ENCODE data around the gene IGFBP7. TPM values are rescaled to one million over a fixed set of nuclear protein-coding genes. Genes with fewer than 3 reads are reported as not detected.

Gene IGFBP7
- total and polyA plus RNA-seq, 2 experiments from 2014 or later, result 68.9 to 87.2 TPM

GRCh38 chr4:57149833-57150232 is 39.6 kb upstream of the IGFBP7 start:
- Histone ChIP-seq H3K4me3 (no peak overlapping the region), H3K27ac (no peak overlapping the region), H3K36me3 (no peaks in the 10 kb centered on the region), H3K9me3 (ENCODE audit: low read depth) (no peaks in the 10 kb centered on the region), H3K4me1 (ENCODE audit: low read depth) (peaks cover 8% of the 10 kb centered on the region), H3K27me3 (no peaks in the 10 kb centered on the region)
- no peak for DNase-seq (ENCODE audit: low read depth in 1 of 2, low spot score in 1 of 2)
- TF ChIP-seq, protein P1, sequence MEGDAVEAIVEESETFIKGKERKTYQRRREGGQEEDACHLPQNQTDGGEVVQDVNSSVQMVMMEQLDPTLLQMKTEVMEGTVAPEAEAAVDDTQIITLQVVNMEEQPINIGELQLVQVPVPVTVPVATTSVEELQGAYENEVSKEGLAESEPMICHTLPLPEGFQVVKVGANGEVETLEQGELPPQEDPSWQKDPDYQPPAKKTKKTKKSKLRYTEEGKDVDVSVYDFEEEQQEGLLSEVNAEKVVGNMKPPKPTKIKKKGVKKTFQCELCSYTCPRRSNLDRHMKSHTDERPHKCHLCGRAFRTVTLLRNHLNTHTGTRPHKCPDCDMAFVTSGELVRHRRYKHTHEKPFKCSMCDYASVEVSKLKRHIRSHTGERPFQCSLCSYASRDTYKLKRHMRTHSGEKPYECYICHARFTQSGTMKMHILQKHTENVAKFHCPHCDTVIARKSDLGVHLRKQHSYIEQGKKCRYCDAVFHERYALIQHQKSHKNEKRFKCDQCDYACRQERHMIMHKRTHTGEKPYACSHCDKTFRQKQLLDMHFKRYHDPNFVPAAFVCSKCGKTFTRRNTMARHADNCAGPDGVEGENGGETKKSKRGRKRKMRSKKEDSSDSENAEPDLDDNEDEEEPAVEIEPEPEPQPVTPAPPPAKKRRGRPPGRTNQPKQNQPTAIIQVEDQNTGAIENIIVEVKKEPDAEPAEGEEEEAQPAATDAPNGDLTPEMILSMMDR (IDR thresholded peaks at IDR 0.05; ENCODE audit: low read depth, low read length), result no peak

GRCh38 chr4:57148831-57149505 is 38.8 kb upstream of the IGFBP7 start:
- H3K4me3 ChIP-seq, result no peak overlapping the region
- no peak overlapping the region for H3K27ac ChIP-seq
- TF ChIP-seq, protein P1 (IDR thresholded peaks at IDR 0.05; ENCODE audit: low read depth, low read length), result no peak

DNA sequence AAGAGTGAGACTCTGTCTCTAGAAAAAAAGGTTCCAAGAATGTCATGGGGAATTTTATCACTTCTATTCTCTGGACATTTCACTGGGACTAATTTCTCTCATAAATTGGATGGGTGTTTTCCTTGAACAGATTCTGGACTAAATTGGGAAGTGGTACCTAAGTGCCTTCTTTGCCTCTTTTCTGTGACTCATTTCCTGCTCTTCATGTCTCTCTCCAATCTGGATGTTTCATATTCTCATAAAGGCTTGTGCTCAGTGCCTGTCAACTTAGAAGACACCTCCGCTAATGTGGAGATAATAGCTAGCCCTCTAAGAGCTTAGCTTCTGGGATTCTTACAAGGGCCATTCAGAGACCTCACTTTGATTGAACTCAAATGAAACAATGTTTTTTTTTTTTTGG is 38.0 kb upstream of the IGFBP7 start:
- no peak overlapping the region for H3K4me3 ChIP-seq
- H3K27me3 ChIP-seq, result no peaks in the 10 kb centered on the region
- peaks cover 2% of the 10 kb centered on the region for H3K4me1 ChIP-seq (ENCODE audit: low read depth)
- no peaks in the 10 kb centered on the region for H3K9me3 ChIP-seq (ENCODE audit: low read depth)
- no peak overlapping the region for H3K27ac ChIP-seq
- TF ChIP-seq, protein P1 (IDR thresholded peaks at IDR 0.05; ENCODE audit: low read depth, low read length), result no peak
- no peak for DNase-seq (ENCODE audit: low read depth in 1 of 2, low spot score in 1 of 2)
- no peaks in the 10 kb centered on the region for H3K36me3 ChIP-seq

More at GRCh38 chr4:57148831-57149505, 38.8 kb upstream of the IGFBP7 start:
- H3K36me3 ChIP-seq, result no peaks in the 10 kb centered on the region
- no peaks in the 10 kb centered on the region for H3K9me3 ChIP-seq (ENCODE audit: low read depth)
- peaks cover 8% of the 10 kb centered on the region for H3K4me1 ChIP-seq (ENCODE audit: low read depth)
- DNase-seq (ENCODE audit: low read depth in 1 of 2, low spot score in 1 of 2), result peak in 1 of 2 donors; percentile 67
- H3K27me3 ChIP-seq, result no peaks in the 10 kb centered on the region

DNA sequence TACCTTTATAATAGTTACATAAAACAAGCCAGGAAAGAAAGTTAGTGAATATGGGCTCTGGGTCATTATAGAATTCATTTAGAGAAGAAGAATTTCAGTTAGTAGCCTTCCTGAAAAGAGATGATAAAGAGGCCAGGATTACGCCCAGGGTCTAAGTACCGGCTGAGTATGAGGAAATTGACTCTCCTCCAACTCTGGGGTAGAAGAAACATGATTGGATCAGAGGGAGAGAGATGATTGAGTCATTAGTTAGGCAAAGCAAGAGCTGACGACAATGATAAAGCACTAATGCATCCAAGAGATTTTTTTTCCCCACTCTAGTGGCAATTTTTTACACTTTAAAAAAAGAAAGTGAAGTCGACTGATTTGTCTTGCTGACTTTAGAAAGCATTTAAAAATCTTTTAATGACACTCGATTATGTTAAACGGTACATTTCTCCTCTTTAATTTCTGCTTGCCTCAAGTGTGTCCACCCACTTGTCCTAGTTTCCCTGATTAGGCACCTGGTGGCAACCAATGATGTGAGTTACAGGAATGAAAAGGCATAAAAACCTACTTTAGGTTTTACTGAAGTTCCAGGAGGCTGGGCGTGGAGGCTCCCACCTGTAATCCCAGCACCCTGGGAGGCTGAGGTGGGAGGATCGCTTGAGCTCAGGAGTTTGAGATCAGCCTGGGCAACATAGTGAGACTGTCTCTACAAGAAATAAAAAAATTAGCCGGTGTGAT is 37.3 kb upstream of the IGFBP7 start:
- DNase-seq (ENCODE audit: low read depth in 1 of 2, low spot score in 1 of 2), result peak in 1 of 2 donors; percentile 90
- no peaks in the 10 kb centered on the region for H3K27me3 ChIP-seq
- H3K4me3 ChIP-seq, result no peak overlapping the region
- no peaks in the 10 kb centered on the region for H3K4me1 ChIP-seq (ENCODE audit: low read depth)
- H3K9me3 ChIP-seq (ENCODE audit: low read depth), result no peaks in the 10 kb centered on the region
- no peak overlapping the region for H3K27ac ChIP-seq
- TF ChIP-seq, protein P1 (IDR thresholded peaks at IDR 0.05; ENCODE audit: low read depth, low read length), result no peak
- no peaks in the 10 kb centered on the region for H3K36me3 ChIP-seq

GRCh38 chr4:57146444-57146843 is 36.3 kb upstream of the IGFBP7 start:
- no peak for DNase-seq (ENCODE audit: low read depth in 1 of 2, low spot score in 1 of 2)
- TF ChIP-seq, protein P1 (IDR thresholded peaks at IDR 0.05; ENCODE audit: low read depth, low read length), result no peak
- no peaks in the 10 kb centered on the region for H3K9me3 ChIP-seq (ENCODE audit: low read depth)

More at GRCh38 chr4:57146444-57146843, 36.3 kb upstream of the IGFBP7 start:
- no peak overlapping the region for H3K27ac ChIP-seq
- H3K4me1 ChIP-seq (ENCODE audit: low read depth), result no peaks in the 10 kb centered on the region
- H3K4me3 ChIP-seq, result no peak overlapping the region
- no peaks in the 10 kb centered on the region for H3K36me3 ChIP-seq
- H3K27me3 ChIP-seq, result no peaks in the 10 kb centered on the region
